ENCODE data around the gene ZHX3. TPM values are rescaled to one million over a fixed set of nuclear protein-coding genes. Genes with fewer than 3 reads are reported as not detected.

ZHX3 gene
- total RNA-seq, 2 donors from 2014 or later = 19.9 to 25.6 TPM

DNA sequence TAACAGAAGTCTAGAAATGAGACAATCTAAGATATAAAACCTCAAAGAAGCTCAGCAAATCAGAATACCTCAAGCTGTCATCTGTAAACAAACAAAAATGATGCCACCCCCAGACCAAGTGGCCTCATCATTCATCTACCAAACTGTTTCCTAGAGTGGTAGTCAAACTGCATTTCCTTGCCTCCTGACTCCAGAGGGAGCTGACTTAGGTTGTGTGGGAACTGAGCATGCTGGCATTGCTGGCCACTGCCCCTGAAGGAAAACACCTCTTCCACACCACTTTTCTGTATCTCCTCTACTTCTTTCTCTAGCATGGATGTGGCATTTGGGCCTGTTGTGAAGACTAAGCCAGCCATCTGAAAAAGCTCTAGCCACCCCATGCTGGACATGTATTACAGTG is 56.3 kb downstream of the ZHX3 start:
- Histone ChIP-seq H3K4me3 (no peak overlapping the region), H3K27me3 (no peaks in the 10 kb centered on the region), H3K9ac (ENCODE audit: low read depth in 2 of 2, low read length in 2 of 2) (no peak overlapping the region), H3K27ac (no peak overlapping the region), H3K4me1 (no peaks in the 10 kb centered on the region), H3K9me3 (no peaks in the 10 kb centered on the region), H3K36me3 (no peaks in the 10 kb centered on the region)
- intact Hi-C loops (cut with DNase I) = no loop called here
- TF ChIP-seq, protein P1, sequence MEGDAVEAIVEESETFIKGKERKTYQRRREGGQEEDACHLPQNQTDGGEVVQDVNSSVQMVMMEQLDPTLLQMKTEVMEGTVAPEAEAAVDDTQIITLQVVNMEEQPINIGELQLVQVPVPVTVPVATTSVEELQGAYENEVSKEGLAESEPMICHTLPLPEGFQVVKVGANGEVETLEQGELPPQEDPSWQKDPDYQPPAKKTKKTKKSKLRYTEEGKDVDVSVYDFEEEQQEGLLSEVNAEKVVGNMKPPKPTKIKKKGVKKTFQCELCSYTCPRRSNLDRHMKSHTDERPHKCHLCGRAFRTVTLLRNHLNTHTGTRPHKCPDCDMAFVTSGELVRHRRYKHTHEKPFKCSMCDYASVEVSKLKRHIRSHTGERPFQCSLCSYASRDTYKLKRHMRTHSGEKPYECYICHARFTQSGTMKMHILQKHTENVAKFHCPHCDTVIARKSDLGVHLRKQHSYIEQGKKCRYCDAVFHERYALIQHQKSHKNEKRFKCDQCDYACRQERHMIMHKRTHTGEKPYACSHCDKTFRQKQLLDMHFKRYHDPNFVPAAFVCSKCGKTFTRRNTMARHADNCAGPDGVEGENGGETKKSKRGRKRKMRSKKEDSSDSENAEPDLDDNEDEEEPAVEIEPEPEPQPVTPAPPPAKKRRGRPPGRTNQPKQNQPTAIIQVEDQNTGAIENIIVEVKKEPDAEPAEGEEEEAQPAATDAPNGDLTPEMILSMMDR (IDR thresholded peaks at IDR 0.05) = no peak
- no peak for DNase-seq

DNA sequence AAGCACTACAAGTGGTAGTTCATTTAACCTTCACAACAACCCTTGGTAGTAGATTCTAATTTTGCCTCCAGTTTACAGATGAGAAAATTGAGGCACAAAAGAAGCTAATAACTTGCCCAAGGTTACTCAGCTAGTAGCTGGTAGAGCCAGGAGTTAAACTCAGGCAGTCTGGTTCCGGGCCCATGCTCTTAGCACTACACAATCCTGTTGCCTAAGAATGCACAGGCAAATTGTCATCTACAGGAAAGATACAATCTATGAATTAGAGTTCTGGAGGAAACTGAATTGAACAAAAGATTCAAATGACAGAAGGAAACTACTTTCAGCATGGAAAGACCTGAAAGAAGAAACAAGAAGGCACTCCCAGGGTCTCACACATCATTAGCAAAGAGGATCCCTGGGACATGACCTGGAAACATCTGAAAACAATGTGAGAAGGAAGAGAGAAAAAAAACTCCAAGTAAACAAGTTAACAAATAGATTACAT is 56.8 kb downstream of the ZHX3 start:
- no peak for DNase-seq
- no peaks in the 10 kb centered on the region for H3K9me3 ChIP-seq
- H3K9ac ChIP-seq (ENCODE audit: low read depth in 2 of 2, low read length in 2 of 2) = no peak overlapping the region
- H3K4me1 ChIP-seq = no peaks in the 10 kb centered on the region
- no peaks in the 10 kb centered on the region for H3K27me3 ChIP-seq
- TF ChIP-seq, protein P1 (IDR thresholded peaks at IDR 0.05) = no peak
- no peak overlapping the region for H3K27ac ChIP-seq
- no peaks in the 10 kb centered on the region for H3K36me3 ChIP-seq
- intact Hi-C loops (cut with DNase I) = no loop called here
- no peak overlapping the region for H3K4me3 ChIP-seq

DNA sequence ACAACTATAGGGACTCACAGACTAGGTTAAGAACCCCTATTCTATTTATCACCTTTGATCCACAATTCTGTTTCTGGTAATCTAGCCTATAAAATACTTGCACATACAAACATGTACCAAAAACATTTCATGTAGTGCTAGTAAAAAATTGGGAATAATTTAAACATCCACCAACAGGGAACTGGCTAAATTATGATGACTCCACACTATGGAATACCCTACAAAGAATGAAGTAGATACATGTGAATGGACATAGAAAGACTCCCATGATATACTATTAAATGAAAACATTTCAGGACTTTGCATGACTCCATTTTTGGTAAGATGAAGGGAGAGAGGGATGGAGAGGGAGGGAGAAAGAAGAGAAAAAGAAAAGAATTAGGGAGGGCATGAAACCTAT is 58.2 kb downstream of the ZHX3 start:
- intact Hi-C loops (cut with DNase I) = no loop called here
- no peak for DNase-seq
- no peak overlapping the region for H3K4me3 ChIP-seq
- no peaks in the 10 kb centered on the region for H3K27me3 ChIP-seq
- no peaks in the 10 kb centered on the region for H3K9me3 ChIP-seq
- no peak overlapping the region for H3K9ac ChIP-seq (ENCODE audit: low read depth in 2 of 2, low read length in 2 of 2)
- TF ChIP-seq, protein P1 (IDR thresholded peaks at IDR 0.05) = no peak
- no peak overlapping the region for H3K27ac ChIP-seq
- H3K4me1 ChIP-seq = no peaks in the 10 kb centered on the region
- no peaks in the 10 kb centered on the region for H3K36me3 ChIP-seq

DNA sequence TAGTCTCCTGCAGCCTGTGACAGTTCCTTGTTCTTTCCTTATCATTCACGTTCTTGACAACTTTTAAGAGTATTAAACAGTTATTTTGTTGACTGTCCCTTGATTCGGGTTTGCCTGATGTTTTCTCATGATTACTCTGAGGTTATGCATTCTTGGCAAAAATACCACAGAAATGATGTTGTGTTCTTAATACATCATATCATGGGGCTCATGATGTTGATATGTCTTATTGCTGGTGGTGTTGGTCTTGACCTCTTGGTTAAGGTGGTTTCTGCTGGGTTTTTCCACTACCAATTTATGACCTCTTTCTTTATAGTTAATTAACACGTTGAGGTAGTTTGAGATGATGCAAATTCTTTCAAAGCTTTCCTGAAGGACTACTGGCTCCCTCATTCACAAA is 59.1 kb downstream of the ZHX3 start:
- Histone ChIP-seq H3K4me1 (no peaks in the 10 kb centered on the region), H3K27me3 (no peaks in the 10 kb centered on the region), H3K27ac (no peak overlapping the region), H3K9ac (ENCODE audit: low read depth in 2 of 2, low read length in 2 of 2) (no peak overlapping the region), H3K4me3 (no peak overlapping the region), H3K36me3 (no peaks in the 10 kb centered on the region), H3K9me3 (no peaks in the 10 kb centered on the region)
- intact Hi-C loops (cut with DNase I) = no loop called here
- TF ChIP-seq, protein P1 (IDR thresholded peaks at IDR 0.05) = no peak
- no peak for DNase-seq

DNA sequence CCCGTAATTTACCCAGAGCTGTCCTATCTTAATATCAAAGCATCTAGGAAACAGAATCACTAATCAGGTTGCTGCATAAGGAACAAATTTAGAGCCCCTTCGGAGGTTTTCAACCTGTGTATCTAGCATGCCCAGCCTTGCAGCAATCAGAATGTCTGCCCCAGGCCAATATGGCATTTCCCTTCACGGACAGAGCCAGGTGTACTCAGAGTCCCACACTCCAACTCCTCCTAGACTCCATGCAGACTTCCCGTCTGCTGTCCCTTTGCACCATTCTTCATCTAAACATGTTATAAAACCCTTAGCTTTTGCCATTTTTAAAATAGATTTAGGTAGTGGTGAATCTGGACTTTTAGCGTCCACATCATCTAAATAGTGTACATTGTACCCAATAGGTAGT is 61.0 kb downstream of the ZHX3 start:
- H3K27me3 ChIP-seq = no peaks in the 10 kb centered on the region
- intact Hi-C loops (cut with DNase I) = no loop called here
- no peak for DNase-seq
- no peak overlapping the region for H3K4me3 ChIP-seq
- no peak overlapping the region for H3K9ac ChIP-seq (ENCODE audit: low read depth in 2 of 2, low read length in 2 of 2)
- H3K36me3 ChIP-seq = no peaks in the 10 kb centered on the region
- H3K4me1 ChIP-seq = no peaks in the 10 kb centered on the region
- TF ChIP-seq, protein P1 (IDR thresholded peaks at IDR 0.05) = no peak
- no peaks in the 10 kb centered on the region for H3K9me3 ChIP-seq
- no peak overlapping the region for H3K27ac ChIP-seq

DNA sequence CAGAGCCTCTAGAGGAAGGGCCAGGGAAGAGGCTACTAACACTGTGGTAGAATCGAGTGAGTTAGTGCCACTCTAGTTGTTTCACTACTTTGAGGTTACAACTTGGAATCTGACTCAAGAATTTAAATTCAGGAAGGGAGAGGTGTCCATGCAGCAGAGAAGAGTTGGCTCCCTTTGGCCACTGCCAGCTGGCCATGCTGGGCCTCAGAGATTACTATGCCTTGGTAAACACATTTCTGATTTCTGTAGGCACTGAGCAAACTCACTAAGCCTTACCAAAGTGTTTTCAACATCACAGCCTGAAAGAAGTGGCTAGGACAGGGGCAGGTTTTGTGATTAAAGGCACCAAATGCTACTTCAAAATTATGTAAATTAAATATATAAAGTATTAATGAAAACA is 61.9 kb downstream of the ZHX3 start:
- no peak for DNase-seq
- Histone ChIP-seq H3K9me3 (no peaks in the 10 kb centered on the region), H3K9ac (ENCODE audit: low read depth in 2 of 2, low read length in 2 of 2) (no peak overlapping the region), H3K27ac (no peak overlapping the region), H3K27me3 (no peaks in the 10 kb centered on the region), H3K4me3 (no peak overlapping the region), H3K4me1 (no peaks in the 10 kb centered on the region), H3K36me3 (no peaks in the 10 kb centered on the region)
- intact Hi-C loops (cut with DNase I) = no loop called here
- TF ChIP-seq, protein P1 (IDR thresholded peaks at IDR 0.05) = no peak

Measured in colonic mucosa (tissue), 4 donors.